ENCODE data around the gene ELMO1.

The ELMO1 gene

GRCh38 chr7:36851382-36851781 lies 597.3 kb downstream of the ELMO1 start:
- TF ChIP-seq CTCF (IDR thresholded peaks at IDR 0.05; ENCODE audit: extremely low read depth, insufficient read depth, missing control alignments), result no peak
- in situ Hi-C loops (cut with MboI; ENCODE audit: low pct_unique_long_range_greater_than_20kb, low sequenced_read_pairs, unreplicated experiment), result no loop called here
- DNase-seq (ENCODE audit: low spot score), result no peak

- no peak for TF ChIP-seq CTCF (IDR thresholded peaks at IDR 0.05; ENCODE audit: extremely low read depth, insufficient read depth, missing control alignments)
- DNase-seq (ENCODE audit: low spot score), result no peak
- in situ Hi-C loops (cut with MboI; ENCODE audit: low pct_unique_long_range_greater_than_20kb, low sequenced_read_pairs, unreplicated experiment), result no loop called here
These were observed 600.7 kb downstream of the ELMO1 start for GRCh38 chr7:36847946-36848345.

- in situ Hi-C loops (cut with MboI; ENCODE audit: low pct_unique_long_range_greater_than_20kb, low sequenced_read_pairs, unreplicated experiment), result no loop called here
These were observed 604.3 kb downstream of the ELMO1 start for GRCh38 chr7:36844374-36844773.

GRCh38 chr7:36840904-36841303 lies 607.8 kb downstream of the ELMO1 start:
- DNase-seq (ENCODE audit: low spot score), result no peak
- TF ChIP-seq CTCF (IDR thresholded peaks at IDR 0.05; ENCODE audit: extremely low read depth, insufficient read depth, missing control alignments), result no peak
- in situ Hi-C loops (cut with MboI; ENCODE audit: low pct_unique_long_range_greater_than_20kb, low sequenced_read_pairs, unreplicated experiment), result no loop called here

More at GRCh38 chr7:36844374-36844773, 604.3 kb downstream of the ELMO1 start:
- TF ChIP-seq CTCF (IDR thresholded peaks at IDR 0.05; ENCODE audit: extremely low read depth, insufficient read depth, missing control alignments), result no peak
- DNase-seq (ENCODE audit: low spot score), result no peak

- in situ Hi-C loops (cut with MboI; ENCODE audit: low pct_unique_long_range_greater_than_20kb, low sequenced_read_pairs, unreplicated experiment), result no loop called here
- no peak for DNase-seq (ENCODE audit: low spot score)
- no peak for TF ChIP-seq CTCF (IDR thresholded peaks at IDR 0.05; ENCODE audit: extremely low read depth, insufficient read depth, missing control alignments)
These were observed 609.9 kb downstream of the ELMO1 start for GRCh38 chr7:36838616-36839225.

GRCh38 chr7:36831049-36831448 lies 617.6 kb downstream of the ELMO1 start:
- in situ Hi-C loops (cut with MboI; ENCODE audit: low pct_unique_long_range_greater_than_20kb, low sequenced_read_pairs, unreplicated experiment), result no loop called here
- no peak for DNase-seq (ENCODE audit: low spot score)
- TF ChIP-seq CTCF (IDR thresholded peaks at IDR 0.05; ENCODE audit: extremely low read depth, insufficient read depth, missing control alignments), result no peak

Measured in GM13977 (cell line).